ENCODE measurements around the gene CLEC16A.

CLEC16A gene

GRCh38 chr16:11177578-11178160 is 233.3 kb downstream of the CLEC16A start:
- no peak for DNase-seq (ENCODE audit: low spot score)

GRCh38 chr16:11178424-11178823 is 234.1 kb downstream of the CLEC16A start:
- no peak for DNase-seq (ENCODE audit: low spot score)

GRCh38 chr16:11179574-11179973 is 235.2 kb downstream of the CLEC16A start:
- DNase-seq (ENCODE audit: low spot score): no peak

- no peak for DNase-seq (ENCODE audit: low spot score)
Measured at GRCh38 chr16:11180489-11180888, 236.1 kb downstream of the CLEC16A start.

GRCh38 chr16:11181242-11181898 is 237.0 kb downstream of the CLEC16A start:
- DNase-seq (ENCODE audit: low spot score): no peak

DNA sequence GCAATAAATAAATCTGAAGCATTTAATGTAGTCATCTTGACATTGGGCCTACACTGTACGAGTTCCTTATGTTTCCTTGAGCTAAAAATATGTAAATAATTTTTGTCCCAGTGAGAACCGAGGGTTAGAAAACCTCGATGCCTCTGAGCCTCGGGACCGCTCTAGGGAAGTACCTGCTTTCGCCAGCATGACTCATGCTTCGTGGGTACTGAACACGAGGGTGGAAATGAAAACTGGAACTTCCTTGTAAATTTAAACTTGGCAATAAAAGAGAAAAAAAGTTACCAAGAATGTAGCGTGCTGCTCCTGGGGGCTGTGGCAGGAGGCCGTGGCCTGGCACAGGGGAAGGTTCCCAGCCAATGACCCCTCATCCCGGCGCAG is 237.5 kb downstream of the CLEC16A start:
- no peak for DNase-seq (ENCODE audit: low spot score)

- no peak for DNase-seq (ENCODE audit: low spot score)
Measured at GRCh38 chr16:11182411-11182810, 238.0 kb downstream of the CLEC16A start.

- no peak for DNase-seq (ENCODE audit: low spot score)
Measured at GRCh38 chr16:11183035-11183812, 238.9 kb downstream of the CLEC16A start.

- DNase-seq (ENCODE audit: low spot score): no peak
Measured at GRCh38 chr16:11183951-11184350, 239.6 kb downstream of the CLEC16A start.

GRCh38 chr16:11187522-11188023 is 243.2 kb downstream of the CLEC16A start:
- no peak for DNase-seq (ENCODE audit: low spot score)

DNA sequence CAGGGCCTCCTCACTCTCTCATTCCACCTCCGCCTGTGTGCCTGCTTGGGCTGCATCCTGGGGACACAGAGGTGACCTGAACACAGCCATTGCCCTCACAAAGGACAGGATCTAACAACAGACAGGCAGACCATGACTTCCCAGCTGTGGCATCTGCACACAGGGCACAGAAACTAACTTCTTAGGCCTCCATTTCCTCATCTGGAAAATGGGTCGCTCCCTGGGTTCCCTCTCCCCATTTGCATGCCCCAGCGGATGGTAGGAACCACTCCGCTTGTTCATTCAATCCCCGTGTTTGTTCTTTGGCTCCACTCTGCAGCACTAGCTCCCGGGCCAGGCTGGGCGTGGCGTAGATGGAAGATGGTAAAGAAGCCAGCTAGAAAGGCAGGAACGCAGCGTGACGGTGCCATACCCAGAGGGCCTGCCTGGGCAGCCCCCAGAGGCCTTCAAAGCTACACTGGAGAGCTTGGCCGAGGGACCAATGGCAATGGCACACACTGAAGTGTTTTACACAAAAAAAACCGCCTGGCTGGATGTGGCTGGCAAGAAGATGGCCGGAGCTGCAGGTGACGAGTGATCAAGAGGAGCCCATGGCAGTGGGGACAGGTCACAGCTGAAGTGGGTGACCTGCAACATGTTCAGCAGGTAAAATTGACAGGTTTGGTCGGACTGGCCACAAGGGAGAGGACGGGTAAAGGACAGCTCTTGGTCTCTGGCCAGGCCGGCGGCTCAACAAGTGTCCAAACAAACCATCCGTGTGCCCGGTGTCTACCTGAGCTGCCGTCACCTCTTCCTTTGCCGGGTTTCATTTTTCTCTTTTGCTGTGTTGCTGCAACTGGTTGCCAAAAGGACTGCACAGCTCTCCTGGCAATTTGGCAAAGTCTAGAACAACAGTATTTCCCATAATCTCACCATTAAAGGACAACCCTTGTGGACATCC is 244.7 kb downstream of the CLEC16A start:
- DNase-seq (ENCODE audit: low spot score): no peak

DNA sequence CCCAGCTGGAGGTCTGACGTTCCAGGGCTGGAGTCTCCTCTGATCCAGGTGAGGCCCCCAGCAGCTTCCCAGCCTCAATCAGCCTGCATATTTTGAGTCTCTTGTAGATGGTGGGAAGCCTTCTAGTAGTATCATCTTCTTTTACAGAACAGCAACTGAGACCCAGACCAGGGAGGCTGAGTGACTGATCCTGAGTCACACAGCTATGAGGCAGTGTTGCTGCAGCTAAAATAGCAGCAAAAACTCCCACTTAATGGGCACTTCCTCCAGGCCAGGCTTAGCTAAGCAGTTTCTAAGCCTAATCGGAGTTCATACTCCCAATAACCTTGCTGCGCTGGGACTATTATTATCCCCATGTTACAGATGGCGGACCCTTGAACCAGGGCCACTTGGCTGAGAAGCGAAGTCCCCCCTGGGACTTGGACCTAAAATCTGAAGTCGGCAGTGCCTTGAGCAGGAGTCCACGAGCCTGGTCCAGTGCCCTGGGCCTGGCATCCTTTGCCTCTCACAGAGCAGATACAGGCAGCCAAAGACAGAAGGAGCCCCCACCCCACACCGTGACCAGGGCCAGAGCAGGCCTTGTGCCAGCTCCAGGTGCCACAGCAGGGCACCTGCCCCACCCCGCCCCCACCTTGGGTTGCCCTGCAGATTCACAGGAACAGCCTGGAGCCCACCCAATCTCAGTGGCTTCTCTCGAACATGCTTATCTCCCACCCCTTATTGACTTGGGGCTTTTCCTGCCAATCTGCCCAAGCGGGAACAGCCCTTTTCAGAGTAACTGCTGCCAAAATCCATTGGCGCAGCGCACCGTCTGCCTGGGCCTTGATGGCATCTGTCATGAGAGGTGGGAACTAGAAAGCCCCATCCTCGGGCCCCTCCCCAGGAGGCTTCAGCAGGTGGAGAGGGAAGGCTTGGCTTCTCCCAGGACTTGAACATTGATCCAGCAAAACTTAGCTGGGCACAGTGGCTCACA is 246.5 kb downstream of the CLEC16A start:
- DNase-seq (ENCODE audit: low spot score): peak; percentile 50

DNA sequence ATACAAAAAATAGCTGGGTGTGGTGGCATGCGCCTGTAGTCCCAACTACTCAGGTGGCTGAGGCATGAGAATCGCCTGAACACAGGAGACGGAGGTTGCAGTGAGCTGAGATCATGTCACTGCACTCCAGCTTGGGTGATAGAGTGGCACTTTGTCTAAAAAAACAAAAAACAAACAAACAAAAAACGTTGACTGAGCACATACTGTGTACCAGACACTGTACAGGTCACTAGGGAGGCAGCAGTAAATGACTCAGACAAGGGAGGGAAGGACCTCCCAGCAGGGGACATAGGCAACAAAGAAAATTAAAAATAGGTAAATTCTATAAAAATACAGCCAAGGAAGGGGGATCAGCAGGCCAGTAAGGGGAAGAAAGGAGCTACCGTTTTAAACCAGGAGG is 247.3 kb downstream of the CLEC16A start:
- no peak for DNase-seq (ENCODE audit: low spot score)

DNA sequence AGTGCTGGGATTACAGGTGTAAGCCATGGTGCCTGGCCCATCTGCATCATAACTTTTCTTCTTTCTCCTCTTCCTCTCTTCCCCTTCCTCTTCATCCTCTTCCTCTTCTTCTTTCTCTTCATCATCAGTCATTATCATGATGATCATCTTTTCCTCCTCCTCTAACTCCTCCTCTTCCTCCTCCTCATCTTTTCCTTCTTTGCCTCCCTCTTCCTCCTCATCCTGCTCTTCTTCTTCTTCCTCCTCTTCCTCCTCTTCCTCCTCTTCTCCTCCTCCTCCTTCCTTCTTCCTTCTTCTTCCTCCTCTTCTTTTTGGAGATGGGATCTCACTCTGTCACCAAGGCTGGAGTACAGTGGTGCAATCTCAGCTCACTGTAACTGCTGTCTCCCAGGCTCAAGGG is 249.1 kb downstream of the CLEC16A start:
- no peak for DNase-seq (ENCODE audit: low spot score)

DNA sequence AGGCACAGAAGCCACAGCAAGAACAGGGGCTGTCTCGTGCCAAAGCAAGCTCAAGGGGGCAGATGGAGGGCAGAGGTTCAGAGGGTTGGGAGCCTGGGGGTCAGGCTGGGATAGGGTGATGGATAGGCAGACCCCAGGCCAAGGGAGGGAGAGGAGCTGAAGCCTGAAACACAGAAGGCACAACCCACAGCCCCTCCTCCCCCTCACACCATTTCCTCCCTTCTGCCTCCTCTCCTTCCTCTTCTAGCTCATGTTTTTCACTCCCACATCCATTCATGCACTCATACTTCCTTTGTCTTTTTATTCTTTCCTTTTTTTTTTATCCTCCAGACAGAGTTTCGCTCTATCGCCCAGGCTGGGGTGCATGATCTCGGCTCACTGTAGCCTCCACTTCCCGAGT is 250.5 kb downstream of the CLEC16A start:
- DNase-seq (ENCODE audit: low spot score): no peak

DNA sequence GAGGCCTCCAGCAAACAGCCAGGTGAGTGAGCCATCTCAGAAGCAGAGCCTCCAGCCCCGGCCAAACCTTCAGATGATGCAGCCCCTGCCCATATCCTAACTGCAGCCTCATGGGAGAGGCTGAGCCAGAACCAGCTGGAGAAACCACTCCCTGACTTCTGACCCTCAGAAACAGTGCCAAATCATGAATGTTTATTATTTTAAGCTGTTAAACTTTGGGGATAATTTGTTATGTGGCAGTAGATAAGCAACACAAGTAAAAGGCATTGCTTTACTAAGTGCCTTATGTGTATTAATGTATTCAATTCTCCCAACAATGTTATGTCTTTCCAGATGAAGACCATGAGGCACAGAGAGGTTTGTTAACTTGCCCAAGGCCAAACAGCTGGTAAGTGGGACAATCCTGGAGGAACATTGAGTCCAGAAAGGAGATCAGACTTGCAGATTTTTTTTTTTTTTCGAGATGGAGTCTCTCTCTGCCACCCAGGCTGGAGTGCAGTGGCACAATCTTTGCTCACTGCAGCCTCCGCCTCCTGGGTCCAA is 252.0 kb downstream of the CLEC16A start:
- no peak for DNase-seq (ENCODE audit: low spot score)

DNA sequence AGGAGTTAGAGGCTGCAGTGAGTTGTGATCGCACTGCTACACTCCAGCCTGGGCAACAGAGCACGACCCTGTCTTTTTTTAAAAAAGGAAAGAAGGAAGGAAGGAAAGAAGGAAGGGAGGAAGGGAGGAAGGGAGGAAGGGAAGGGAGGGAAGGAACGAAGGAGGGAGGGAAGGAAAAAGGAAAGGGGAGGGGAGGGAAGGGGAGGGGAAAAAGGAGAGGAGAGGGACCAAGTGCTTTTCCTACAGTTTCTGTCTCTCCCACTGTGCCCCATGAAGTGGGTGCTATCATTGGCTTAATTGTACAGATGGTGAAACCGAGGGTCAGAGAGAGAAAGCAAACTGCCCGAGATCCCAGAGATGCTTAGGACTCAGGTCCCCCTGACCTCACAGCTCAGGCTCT is 254.0 kb downstream of the CLEC16A start:
- DNase-seq (ENCODE audit: low spot score): no peak

GRCh38 chr16:11198828-11199227 is 254.5 kb downstream of the CLEC16A start:
- no peak for DNase-seq (ENCODE audit: low spot score)

DNA sequence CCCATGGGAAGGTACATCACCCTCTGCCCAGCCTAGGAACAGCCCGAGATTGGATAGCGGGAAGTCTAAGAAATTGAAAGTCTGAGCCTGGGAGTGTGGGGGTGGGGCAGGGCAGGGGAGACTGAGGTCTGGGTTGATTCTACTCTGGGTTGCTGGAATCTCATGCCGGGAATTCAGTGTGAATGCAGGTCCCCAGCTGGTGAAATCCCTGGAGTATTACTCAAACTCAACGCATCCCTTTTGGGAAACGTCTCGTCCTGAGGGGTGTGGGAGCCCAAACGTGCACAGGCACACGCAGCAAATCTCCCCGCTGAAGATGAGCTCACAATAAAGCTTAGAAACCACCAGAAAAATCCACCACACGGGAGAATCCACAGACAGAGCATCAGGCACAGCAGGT is 256.2 kb downstream of the CLEC16A start:
- DNase-seq (ENCODE audit: low spot score): no peak

DNA sequence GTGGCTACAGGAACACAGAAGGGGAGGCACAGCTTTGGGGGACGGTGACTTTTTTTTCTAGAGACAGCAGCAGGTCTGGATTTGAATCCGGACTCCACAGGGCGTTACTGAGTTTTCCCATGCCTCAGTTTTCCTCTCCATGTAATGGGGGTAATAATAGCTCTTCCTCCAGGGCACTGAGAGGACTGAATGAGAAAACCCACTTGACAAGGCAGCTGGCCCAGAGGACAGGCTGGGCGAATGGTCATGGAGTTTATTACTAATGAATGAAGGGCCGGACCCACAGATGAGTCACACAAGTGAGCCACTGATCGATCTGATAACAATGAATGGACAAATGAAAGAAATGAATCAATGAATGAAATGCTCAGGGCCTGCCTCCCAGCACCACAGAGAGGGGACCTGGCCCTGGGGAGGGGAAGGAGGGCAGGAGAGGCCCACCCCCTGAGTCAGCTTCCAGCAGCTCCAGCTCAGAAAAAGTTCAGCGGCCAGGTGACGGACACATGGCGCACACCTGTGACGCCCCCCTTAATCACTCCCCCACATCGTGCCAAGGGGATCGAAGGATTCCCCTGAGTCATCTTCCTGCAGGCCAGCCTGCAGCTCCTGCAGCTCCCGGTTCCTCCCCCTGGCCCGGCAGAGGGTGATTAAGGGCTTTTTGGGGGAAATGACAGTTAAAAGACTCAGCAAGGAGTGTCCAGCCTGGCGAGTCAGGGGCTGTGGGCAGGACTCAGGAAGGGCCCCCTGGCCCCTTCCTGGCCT is 257.3 kb downstream of the CLEC16A start:
- peak; percentile 84 for DNase-seq (ENCODE audit: low spot score)
